Measurements from ENCODE around the gene TMEM134. TPM values are rescaled to one million over a fixed set of nuclear protein-coding genes. Genes with fewer than 3 reads are reported as not detected.

Gene TMEM134
- total RNA-seq, 1 donor from 2014 or later: 51.4 TPM

- H3K27me3 Mint-ChIP-seq (ENCODE audit: unreplicated experiment): no peaks in the 10 kb centered on the region
- H3K4me3 Mint-ChIP-seq (ENCODE audit: unreplicated experiment): no peak overlapping the region
- TF ChIP-seq, protein P1, sequence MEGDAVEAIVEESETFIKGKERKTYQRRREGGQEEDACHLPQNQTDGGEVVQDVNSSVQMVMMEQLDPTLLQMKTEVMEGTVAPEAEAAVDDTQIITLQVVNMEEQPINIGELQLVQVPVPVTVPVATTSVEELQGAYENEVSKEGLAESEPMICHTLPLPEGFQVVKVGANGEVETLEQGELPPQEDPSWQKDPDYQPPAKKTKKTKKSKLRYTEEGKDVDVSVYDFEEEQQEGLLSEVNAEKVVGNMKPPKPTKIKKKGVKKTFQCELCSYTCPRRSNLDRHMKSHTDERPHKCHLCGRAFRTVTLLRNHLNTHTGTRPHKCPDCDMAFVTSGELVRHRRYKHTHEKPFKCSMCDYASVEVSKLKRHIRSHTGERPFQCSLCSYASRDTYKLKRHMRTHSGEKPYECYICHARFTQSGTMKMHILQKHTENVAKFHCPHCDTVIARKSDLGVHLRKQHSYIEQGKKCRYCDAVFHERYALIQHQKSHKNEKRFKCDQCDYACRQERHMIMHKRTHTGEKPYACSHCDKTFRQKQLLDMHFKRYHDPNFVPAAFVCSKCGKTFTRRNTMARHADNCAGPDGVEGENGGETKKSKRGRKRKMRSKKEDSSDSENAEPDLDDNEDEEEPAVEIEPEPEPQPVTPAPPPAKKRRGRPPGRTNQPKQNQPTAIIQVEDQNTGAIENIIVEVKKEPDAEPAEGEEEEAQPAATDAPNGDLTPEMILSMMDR (IDR thresholded peaks at IDR 0.05): no peak
- no peak for DNase-seq (ENCODE audit: extremely low spot score, unreplicated experiment)
- peaks cover 7% of the 10 kb centered on the region for H3K36me3 Mint-ChIP-seq (ENCODE audit: unreplicated experiment)
- H3K4me1 Mint-ChIP-seq (ENCODE audit: unreplicated experiment): peaks cover 11% of the 10 kb centered on the region
- no peak overlapping the region for H3K27ac Mint-ChIP-seq (ENCODE audit: unreplicated experiment)
- H3K9me3 Mint-ChIP-seq (ENCODE audit: unreplicated experiment): no peaks in the 10 kb centered on the region
These were observed 31.4 kb upstream of the TMEM134 start for GRCh38 chr11:67500484-67500821.

- Mint-ChIP-seq H3K36me3 (ENCODE audit: unreplicated experiment) (peaks cover 7% of the 10 kb centered on the region), H3K9me3 (ENCODE audit: unreplicated experiment) (no peaks in the 10 kb centered on the region), H3K4me1 (ENCODE audit: unreplicated experiment) (peaks cover 10% of the 10 kb centered on the region), H3K27ac (ENCODE audit: unreplicated experiment) (no peak overlapping the region), H3K4me3 (ENCODE audit: unreplicated experiment) (no peak overlapping the region), H3K27me3 (ENCODE audit: unreplicated experiment) (no peaks in the 10 kb centered on the region)
- TF ChIP-seq, protein P1 (IDR thresholded peaks at IDR 0.05): no peak
- no peak for DNase-seq (ENCODE audit: extremely low spot score, unreplicated experiment)
These were observed 30.9 kb upstream of the TMEM134 start for GRCh38 chr11:67499808-67500483.

DNA sequence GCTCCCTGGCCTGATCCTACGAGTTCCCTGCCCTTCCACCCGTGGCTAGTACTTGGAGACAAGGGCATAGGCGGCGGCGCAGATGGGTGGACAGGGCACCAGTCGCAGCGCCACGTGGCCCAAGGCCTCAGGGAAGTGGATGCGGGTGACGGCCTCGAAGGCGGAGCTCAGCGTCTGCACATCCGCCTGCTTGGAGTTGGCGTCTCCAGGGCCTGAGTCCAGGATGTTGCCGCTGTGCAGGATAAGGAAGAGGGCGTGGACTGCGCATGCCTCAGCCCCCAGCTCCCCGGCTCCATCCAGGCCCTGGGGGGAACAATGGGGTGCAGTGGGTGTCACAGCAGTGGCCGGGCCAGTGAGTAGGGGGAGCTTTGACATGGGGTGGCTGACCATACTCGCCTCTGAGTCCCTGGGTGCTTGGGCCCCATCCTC lies 29.5 kb upstream of the TMEM134 start:
- no peak for DNase-seq (ENCODE audit: extremely low spot score, unreplicated experiment)
- no peak overlapping the region for H3K27ac Mint-ChIP-seq (ENCODE audit: unreplicated experiment)
- no peaks in the 10 kb centered on the region for H3K9me3 Mint-ChIP-seq (ENCODE audit: unreplicated experiment)
- H3K36me3 Mint-ChIP-seq (ENCODE audit: unreplicated experiment): peaks cover 7% of the 10 kb centered on the region
- H3K4me3 Mint-ChIP-seq (ENCODE audit: unreplicated experiment): no peak overlapping the region
- TF ChIP-seq, protein P1 (IDR thresholded peaks at IDR 0.05): no peak
- no peaks in the 10 kb centered on the region for H3K27me3 Mint-ChIP-seq (ENCODE audit: unreplicated experiment)
- H3K4me1 Mint-ChIP-seq (ENCODE audit: unreplicated experiment): peaks cover 5% of the 10 kb centered on the region

DNA sequence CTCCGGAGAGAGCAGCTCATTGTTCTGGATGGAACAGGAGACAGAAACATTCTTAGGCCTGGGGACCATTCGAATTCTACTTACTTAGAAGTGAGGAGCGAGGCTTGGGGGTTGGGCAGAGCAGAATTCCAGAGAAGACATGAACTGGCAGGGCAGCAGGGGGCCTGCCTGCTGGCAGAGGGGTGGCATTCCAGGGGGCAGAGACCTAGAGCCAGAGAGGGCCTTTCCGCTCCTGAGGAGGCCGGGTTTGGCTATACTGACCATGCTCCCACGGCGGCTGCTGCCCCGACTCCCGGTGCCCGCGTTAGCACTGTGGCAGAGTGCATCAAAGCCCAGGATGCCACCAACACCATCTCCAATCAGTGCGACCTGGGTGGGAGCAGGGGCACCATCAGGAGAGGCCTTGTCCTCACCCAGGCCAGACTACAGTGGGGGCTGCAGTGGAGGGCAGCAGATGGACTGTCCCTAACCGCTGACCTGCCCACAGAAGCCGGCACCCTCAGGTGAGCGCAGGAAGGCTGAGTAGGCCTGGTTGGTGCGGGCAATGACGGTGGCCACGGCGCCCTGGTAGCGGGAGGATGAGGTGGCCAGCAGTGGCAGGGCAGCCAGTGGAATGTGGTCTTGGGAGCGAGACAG lies 28.7 kb upstream of the TMEM134 start:
- DNase-seq (ENCODE audit: extremely low spot score, unreplicated experiment): no peak
- Mint-ChIP-seq H3K27ac (ENCODE audit: unreplicated experiment) (no peak overlapping the region), H3K36me3 (ENCODE audit: unreplicated experiment) (peaks cover 7% of the 10 kb centered on the region), H3K27me3 (ENCODE audit: unreplicated experiment) (no peaks in the 10 kb centered on the region), H3K4me1 (ENCODE audit: unreplicated experiment) (no peaks in the 10 kb centered on the region), H3K9me3 (ENCODE audit: unreplicated experiment) (no peaks in the 10 kb centered on the region), H3K4me3 (ENCODE audit: unreplicated experiment) (no peak overlapping the region)
- TF ChIP-seq, protein P1 (IDR thresholded peaks at IDR 0.05): no peak

GRCh38 chr11:67496113-67496512 lies 27.1 kb upstream of the TMEM134 start:
- Mint-ChIP-seq H3K27ac (ENCODE audit: unreplicated experiment) (no peak overlapping the region), H3K4me1 (ENCODE audit: unreplicated experiment) (no peaks in the 10 kb centered on the region), H3K27me3 (ENCODE audit: unreplicated experiment) (no peaks in the 10 kb centered on the region), H3K4me3 (ENCODE audit: unreplicated experiment) (no peak overlapping the region), H3K9me3 (ENCODE audit: unreplicated experiment) (no peaks in the 10 kb centered on the region), H3K36me3 (ENCODE audit: unreplicated experiment) (peaks cover 5% of the 10 kb centered on the region)
- TF ChIP-seq, protein P1 (IDR thresholded peaks at IDR 0.05): no peak
- DNase-seq (ENCODE audit: extremely low spot score, unreplicated experiment): no peak

All from osteocyte (in vitro differentiated cells).